Activated T-cell treated with anti-CD3 and anti-CD28 coated beads, Interleukin-2, amount 50 U/mL, for 72 hours (primary cell): ENCODE results near the gene NPLOC4. TPM values are rescaled to one million over a fixed set of nuclear protein-coding genes. Genes with fewer than 3 reads are reported as not detected.

ENCODE experiments used
- ATAC-seq, 2 donors: fragments of 150-1000 bp; cut with Tn5 transposase; replicated peaks in 1 of 2; 2 replicates each; pipeline ENCODE4 v1.10.0; 2021; ENCODE audit warnings: moderate library complexity in 2 of 2, mild to moderate bottlenecking in 1 of 2
- DNase-seq, 2 donors: peaks; one replicate each; pipeline ENCODE4 v3.0.0; 2021 to 2022; ENCODE audit warnings: mixed read lengths in 1 of 2
- H3K27ac Mint-ChIP-seq: one replicate; pipeline ENCODE4 v1.8.0; 2022; ENCODE audit warnings: mild to moderate bottlenecking, moderate library complexity, mixed read lengths
- H3K27me3 Mint-ChIP-seq: one replicate; pipeline ENCODE4 v1.8.0; 2022; ENCODE audit warnings: low read depth, mixed read lengths
- H3K36me3 Mint-ChIP-seq, 2 donors: one replicate each; pipeline ENCODE4 v1.8.0; 2022; ENCODE audit warnings: mixed read lengths in 2 of 2, mild to moderate bottlenecking in 1 of 2; ENCODE audit not compliant: insufficient read depth in 2 of 2
- H3K4me1 Mint-ChIP-seq: one replicate; pipeline ENCODE4 v1.8.0; 2022; ENCODE audit warnings: low read depth, mixed read lengths
- H3K4me3 Mint-ChIP-seq, 2 donors: one replicate each; pipeline ENCODE4 v1.8.0; 2022; ENCODE audit warnings: mild to moderate bottlenecking in 2 of 2, mixed read lengths in 2 of 2, moderate library complexity in 2 of 2
- H3K9me3 Mint-ChIP-seq, 2 donors: one replicate each; pipeline ENCODE4 v1.8.0; 2022; ENCODE audit warnings: mixed read lengths in 2 of 2
- total RNA-seq, 2 donors: library from RNA; stranded (reverse); gene quantifications; one replicate each; pipeline ENCODE4 v1.2.3, GENCODE V29; 2022

The NPLOC4 gene
- total RNA-seq, 2 donors from 2014 or later: 89.7 to 107 TPM

DNA sequence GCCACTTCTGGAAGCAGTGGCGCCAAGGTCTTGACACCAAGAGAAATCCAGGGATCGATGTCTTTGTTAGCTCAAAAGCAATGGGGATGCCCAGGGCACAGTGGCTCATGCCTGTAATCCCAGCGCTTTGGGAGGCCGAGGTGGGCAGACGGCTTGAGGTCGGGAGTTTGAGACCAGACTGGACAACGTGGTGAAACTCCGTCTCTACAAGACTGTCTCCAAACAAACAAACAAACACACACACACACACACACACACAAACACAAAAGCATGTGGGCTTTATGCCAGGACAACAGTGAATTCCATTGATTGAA lies 62.3 kb downstream of the NPLOC4 start:
- Mint-ChIP-seq H3K4me3 (no peak overlapping the region), H3K36me3 (peaks cover 3 to 25% of the 10 kb centered on the region in 2 donors), H3K9me3 (no peaks in the 10 kb centered on the region), H3K4me1 (peaks cover 15% of the 10 kb centered on the region), H3K27me3 (no peaks in the 10 kb centered on the region), H3K27ac (no peak overlapping the region)
- ATAC-seq: no peak
- no peak for DNase-seq

DNA sequence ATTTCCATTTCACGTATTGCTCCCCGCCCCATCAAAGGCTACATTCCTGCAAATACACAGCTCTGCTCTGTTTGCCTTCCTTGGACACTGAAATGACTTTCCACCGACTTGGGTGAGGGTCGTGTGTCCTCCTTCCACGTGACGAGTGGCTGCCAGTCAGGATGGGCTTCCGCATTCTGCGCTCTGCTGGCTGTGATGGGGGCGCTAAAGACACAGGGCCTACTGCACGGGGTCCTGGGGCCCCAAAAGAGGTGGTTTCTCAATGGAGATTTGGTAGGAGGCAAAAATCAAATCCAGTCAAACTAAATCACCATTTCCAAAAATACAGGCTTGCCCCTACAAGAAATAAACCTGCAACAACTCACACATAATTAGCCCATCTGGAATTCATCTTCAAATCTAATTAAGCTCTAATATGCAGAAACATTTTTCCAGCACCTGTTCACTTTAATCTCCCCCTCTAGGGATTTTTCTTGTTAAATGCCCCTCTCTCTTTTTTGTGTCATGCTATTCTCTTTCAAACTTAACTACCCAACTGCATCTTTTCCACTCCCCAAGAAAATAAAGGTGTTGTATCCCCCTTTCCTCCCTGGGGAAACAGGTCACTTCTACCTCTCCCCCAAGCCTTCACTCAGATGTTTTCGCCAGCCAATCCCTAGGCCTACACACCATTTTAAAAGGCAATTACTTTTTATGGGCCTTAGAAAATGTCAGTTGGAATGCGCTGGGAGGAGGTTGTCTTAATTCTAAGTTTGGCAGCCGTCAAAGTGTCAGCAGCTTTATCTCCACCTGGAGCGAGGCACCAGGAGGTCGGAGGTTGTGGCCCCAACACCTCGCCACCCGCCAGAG lies 62.9 kb downstream of the NPLOC4 start:
- peak overlapping the region; percentile 19 for H3K27ac Mint-ChIP-seq
- H3K27me3 Mint-ChIP-seq: no peaks in the 10 kb centered on the region
- H3K4me1 Mint-ChIP-seq: peaks cover 9% of the 10 kb centered on the region
- H3K4me3 Mint-ChIP-seq: no peak overlapping the region
- no peaks in the 10 kb centered on the region for H3K9me3 Mint-ChIP-seq
- ATAC-seq (no peak), DNase-seq (no peak)
- peaks cover 3 to 23% of the 10 kb centered on the region in 2 donors for H3K36me3 Mint-ChIP-seq

DNA sequence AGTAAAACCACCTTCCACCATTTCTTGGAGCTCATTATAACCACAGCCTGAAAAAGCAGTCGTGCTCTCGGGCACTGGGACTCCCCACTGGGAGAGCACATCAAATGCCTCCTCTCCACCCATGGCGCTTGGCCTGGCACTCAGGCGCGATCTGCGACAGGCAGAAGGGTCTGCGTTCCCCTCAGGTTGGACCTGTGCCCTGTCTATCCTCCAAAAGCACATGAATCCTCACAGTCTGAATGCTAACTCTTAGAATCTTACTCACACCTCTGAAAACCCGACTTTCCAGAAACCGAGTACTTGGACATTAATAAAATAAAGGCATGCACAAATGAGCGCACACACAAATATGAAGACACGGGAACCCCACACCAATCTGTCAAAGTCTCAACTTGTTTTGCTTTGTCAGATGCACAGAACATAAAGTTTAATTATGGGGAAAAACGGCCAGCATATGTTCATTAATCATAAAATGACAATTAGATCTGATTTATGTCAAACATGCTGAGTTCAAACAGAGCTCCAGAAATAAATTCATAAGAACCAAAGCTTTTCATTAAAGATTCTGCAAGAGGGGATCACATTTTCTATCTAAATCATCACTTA lies 64.2 kb downstream of the NPLOC4 start:
- no peaks in the 10 kb centered on the region for H3K4me1 Mint-ChIP-seq
- no peak overlapping the region for H3K4me3 Mint-ChIP-seq
- peaks cover 6 to 19% of the 10 kb centered on the region in 2 donors for H3K36me3 Mint-ChIP-seq
- DNase-seq (no peak), ATAC-seq (no peak)
- H3K27me3 Mint-ChIP-seq: no peaks in the 10 kb centered on the region
- no peak overlapping the region for H3K27ac Mint-ChIP-seq
- no peaks in the 10 kb centered on the region for H3K9me3 Mint-ChIP-seq

DNA sequence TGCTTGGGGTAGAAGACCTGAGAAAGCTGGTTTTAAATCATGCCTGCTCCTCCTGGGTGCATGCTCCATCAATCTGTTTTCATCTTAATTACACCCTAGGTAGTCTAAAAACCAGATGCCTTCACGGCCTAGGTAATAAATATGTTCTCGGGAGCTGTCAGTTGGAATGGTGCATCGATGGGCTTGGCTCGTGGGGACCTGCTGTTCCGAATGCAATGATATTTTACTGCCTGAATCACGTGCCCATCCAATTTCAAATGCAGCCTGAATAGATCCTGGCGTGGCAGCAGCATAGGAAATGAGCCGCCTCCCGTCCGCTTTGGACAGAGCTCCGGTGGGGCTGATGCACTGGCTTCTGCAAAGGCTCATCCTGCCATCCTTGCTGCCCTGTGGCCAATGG lies 65.9 kb downstream of the NPLOC4 start:
- Mint-ChIP-seq H3K27ac (no peak overlapping the region), H3K4me3 (no peak overlapping the region), H3K4me1 (no peaks in the 10 kb centered on the region), H3K9me3 (no peaks in the 10 kb centered on the region), H3K27me3 (no peaks in the 10 kb centered on the region), H3K36me3 (peaks cover 6 to 15% of the 10 kb centered on the region in 2 donors)
- ATAC-seq: no peak
- DNase-seq: no peak

DNA sequence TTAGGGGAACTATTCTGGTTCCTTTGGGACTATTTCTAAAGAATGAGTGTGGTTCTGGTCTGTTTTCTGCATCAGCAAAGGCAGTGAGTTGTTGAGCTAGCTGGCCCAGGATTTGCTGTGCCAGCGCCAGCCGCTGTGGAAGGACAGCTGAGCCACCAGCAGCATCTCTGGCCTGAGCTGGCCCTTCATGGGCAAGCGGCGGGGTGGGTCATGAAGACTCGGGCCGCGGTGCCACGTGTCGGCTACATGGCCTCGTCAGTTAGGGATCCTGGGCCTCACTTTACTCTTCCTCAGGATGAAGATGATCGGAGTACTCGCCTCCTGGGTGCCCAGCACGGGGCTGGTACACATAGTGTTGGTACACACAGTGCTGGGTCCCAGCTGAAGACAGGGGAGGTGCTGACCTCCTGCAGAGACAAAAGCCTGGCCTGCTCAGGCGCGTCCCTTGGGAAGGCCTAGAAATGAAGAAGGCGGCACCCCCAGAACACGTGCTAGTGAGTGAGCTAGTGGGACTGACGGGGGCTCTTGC lies 66.9 kb downstream of the NPLOC4 start:
- DNase-seq (no peak), ATAC-seq (no peak)
- Mint-ChIP-seq H3K27me3 (no peaks in the 10 kb centered on the region), H3K27ac (no peak overlapping the region), H3K36me3 (peaks cover 8 to 18% of the 10 kb centered on the region in 2 donors), H3K9me3 (no peaks in the 10 kb centered on the region), H3K4me3 (no peak overlapping the region), H3K4me1 (no peaks in the 10 kb centered on the region)

DNA sequence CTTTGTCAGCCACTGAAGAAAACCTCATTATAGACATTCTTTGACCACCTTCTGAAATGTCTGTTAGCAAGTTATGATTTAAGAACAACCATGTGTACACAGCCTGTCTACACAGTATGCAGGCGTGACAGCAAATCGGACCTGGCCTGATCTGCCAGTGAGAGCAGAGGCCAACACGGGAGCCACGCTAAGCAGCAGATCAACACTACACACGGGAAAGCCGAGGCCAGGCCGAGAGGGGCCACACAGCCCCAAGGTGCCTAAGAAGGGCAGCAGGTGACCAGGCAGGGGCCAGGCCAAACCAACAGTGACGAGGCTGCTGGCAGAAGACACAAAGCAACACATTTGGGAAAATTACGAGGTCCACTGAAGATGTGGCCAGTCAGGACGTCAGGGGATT lies 68.5 kb downstream of the NPLOC4 start:
- DNase-seq: no peak
- ATAC-seq: no peak
- Mint-ChIP-seq H3K36me3 (peaks cover 8 to 16% of the 10 kb centered on the region in 2 donors), H3K27ac (no peak overlapping the region), H3K27me3 (no peaks in the 10 kb centered on the region), H3K9me3 (no peaks in the 10 kb centered on the region), H3K4me1 (no peaks in the 10 kb centered on the region), H3K4me3 (no peak overlapping the region)

DNA sequence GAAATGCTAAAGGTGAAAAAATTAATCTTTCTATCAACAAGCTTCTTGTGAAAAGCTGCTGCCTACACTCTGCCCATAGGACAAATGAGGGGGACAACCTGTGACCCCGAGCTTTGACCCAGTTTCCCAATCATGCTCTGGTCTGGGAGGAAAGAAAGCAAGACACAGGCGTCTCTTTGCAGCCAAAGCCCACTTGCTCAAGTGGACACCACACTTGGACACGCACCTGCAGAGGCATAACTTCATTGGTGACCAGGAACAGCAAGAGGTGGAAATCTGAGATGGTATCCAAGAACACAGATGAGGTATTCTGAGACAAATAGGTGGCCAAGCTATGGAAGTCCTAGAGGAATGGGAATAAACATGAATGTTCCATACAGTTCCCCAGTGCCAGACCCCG lies 69.7 kb downstream of the NPLOC4 start:
- ATAC-seq: no peak
- Mint-ChIP-seq H3K4me3 (no peak overlapping the region), H3K9me3 (no peaks in the 10 kb centered on the region), H3K27ac (no peak overlapping the region), H3K27me3 (no peaks in the 10 kb centered on the region), H3K4me1 (no peaks in the 10 kb centered on the region), H3K36me3 (peaks cover 8 to 11% of the 10 kb centered on the region in 2 donors)
- DNase-seq: no peak

DNA sequence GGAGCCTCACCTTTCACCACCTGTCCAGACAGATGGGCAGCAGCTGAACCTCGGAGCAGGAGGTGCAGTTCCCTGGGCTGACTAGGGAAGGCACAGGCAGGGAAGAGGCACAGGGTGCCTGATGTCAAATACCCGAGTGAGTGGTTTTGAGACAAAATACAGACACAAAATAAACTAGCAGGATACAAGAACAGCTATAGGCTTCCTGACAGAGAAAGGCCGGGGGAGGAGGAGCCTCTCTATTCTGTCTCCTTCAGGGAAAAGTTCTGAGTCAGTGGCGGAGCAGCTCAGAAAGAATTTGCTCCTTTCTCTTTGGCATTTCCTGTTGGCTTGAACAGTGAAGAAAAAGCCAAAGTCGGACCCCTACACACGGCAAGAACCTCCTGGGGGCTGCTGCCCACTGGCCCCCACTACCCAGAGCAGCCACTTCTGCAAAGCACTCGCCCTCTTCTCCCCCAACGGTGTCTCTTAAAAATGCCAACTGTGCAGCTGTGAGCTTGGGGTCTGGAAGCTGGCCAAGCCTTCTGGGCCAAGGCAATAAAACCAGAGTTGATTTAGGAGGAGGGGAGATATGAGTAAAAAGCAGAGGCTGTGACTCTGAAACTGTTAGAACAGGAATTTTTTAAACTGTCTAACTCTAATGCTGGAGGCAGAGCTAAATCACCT lies 70.3 kb downstream of the NPLOC4 start:
- H3K36me3 Mint-ChIP-seq: peaks cover 8 to 11% of the 10 kb centered on the region in 2 donors

DNA sequence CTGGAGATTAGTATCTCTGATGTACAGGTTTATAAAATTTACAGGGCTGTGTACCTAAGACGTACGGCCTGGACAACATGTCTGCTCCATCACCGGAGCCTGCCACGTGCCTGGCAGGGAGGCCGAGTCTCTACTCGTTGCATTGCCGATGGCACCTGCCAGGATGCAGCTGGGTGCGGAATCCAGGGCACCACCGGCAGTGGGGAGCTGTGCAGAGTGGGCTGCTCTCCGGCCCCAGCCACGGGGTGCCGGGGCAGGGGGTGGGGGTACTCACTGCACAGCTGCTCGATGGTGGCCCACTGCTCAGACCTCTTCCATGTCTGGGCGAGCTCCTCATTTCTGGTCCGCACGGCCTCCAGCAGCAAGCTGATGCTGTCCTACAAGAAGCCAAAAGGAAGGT lies 71.7 kb downstream of the NPLOC4 start:
- ATAC-seq (no peak), DNase-seq (no peak)
- Mint-ChIP-seq H3K27me3 (no peaks in the 10 kb centered on the region), H3K9me3 (no peaks in the 10 kb centered on the region), H3K4me1 (no peaks in the 10 kb centered on the region), H3K36me3 (peaks cover 5 to 11% of the 10 kb centered on the region in 2 donors), H3K4me3 (no peak overlapping the region), H3K27ac (no peak overlapping the region)

More for the DNA sequence above, 70.3 kb downstream of the NPLOC4 start:
- Mint-ChIP-seq H3K27ac (no peak overlapping the region), H3K4me3 (no peak overlapping the region), H3K4me1 (no peaks in the 10 kb centered on the region), H3K9me3 (no peaks in the 10 kb centered on the region), H3K27me3 (no peaks in the 10 kb centered on the region)
- no peak for ATAC-seq
- DNase-seq: no peak

DNA sequence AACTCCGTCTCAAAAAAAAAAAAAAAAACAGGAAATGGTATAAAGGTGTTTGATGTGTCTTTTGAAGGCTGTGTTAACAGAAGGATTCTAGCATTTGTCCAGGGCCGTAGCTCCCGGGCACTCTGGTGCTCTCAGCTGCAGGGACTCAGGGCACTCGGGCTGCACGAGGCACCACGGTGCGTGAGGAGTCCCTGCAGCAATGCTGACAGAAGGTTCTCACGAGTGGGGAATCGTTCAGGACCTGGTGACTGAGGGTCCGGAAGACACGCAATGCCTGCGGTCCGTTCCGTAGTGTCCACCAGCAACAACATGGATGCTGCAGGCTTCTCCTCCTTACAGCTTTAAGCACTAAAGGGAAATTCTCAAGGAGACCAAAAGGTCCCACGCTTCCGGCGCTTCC lies 72.1 kb downstream of the NPLOC4 start:
- peaks cover 5 to 11% of the 10 kb centered on the region in 2 donors for H3K36me3 Mint-ChIP-seq
- no peaks in the 10 kb centered on the region for H3K4me1 Mint-ChIP-seq
- H3K4me3 Mint-ChIP-seq: no peak overlapping the region
- ATAC-seq: no peak
- H3K27ac Mint-ChIP-seq: no peak overlapping the region
- no peaks in the 10 kb centered on the region for H3K9me3 Mint-ChIP-seq
- H3K27me3 Mint-ChIP-seq: no peaks in the 10 kb centered on the region
- DNase-seq: no peak

DNA sequence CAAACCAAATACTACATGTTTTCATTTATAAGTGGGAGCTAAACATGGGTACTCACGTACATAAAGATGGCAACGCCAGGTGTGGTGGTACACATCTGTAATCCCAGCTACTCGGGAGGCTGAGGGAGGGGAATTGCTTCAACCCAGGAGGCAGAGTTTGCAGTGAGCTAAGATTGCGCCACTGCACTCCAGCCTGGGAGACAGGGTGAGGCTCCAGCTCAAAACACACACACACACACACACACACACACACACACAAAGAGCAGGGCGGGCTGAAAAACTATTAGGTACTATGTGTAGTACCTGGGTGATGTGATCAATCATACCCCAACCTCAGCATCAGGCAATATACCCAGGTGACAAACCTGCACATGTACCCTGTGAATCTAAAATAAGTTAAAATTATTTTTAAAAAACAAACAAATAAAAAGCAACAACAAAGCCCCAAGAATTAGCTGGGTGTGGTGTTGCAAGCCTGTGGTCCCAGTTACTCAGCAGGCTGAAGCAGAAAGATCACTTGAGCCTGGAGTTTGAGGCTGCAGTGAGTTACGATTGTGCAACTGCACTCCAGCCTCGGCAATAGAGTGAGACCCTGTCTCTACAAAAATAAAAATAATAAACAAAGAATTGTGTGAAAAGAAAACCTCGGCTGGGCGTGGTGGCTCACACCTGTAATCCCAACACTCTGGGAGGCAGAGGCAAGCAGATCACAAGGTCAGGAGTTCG lies 72.9 kb downstream of the NPLOC4 start:
- Mint-ChIP-seq H3K9me3 (no peaks in the 10 kb centered on the region), H3K36me3 (peaks cover 5 to 11% of the 10 kb centered on the region in 2 donors), H3K27ac (no peak overlapping the region), H3K4me1 (no peaks in the 10 kb centered on the region), H3K4me3 (no peak overlapping the region), H3K27me3 (no peaks in the 10 kb centered on the region)
- DNase-seq (no peak), ATAC-seq (no peak)

DNA sequence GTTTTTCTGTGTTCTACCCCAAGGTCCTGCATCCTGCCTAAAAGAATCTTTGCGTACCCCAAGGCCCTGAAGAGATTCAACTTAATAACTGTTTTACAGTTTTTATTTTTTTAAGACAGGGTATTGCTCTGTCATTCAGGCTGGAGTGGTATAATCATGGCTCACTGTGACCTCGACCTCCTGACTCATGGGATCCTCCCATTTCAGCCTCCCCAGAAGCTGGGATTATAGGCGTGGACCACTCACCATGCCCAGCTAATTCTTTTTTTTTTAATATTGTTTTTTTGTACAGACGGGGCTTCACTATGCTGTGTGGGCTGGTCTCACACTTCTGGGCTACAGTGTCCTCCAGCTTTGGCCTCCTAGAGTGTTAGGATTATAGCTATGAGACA lies 75.4 kb downstream of the NPLOC4 start:
- no peaks in the 10 kb centered on the region for H3K9me3 Mint-ChIP-seq
- no peaks in the 10 kb centered on the region for H3K4me1 Mint-ChIP-seq
- H3K27ac Mint-ChIP-seq: peak overlapping the region; percentile 40
- peaks cover 3 to 8% of the 10 kb centered on the region in 2 donors for H3K36me3 Mint-ChIP-seq
- DNase-seq: no peak
- no peak for ATAC-seq
- no peak overlapping the region for H3K4me3 Mint-ChIP-seq
- H3K27me3 Mint-ChIP-seq: no peaks in the 10 kb centered on the region
